Osteoblast (primary cell): ENCODE data around the gene IL17C. TPM values are rescaled to one million over a fixed set of nuclear protein-coding genes. Genes with fewer than 3 reads are reported as not detected.
A peak's percentile ranks its signal among the peaks of the same experiment; 100 is the strongest.

Experiments used
- DNase-seq: peaks from one replicate; pipeline ENCODE4 v3.0.0; 2011; ENCODE audit warnings: low spot score, mixed read lengths; ENCODE audit not compliant: insufficient read length; ENCODE audit errors: missing footprints
- H2AFZ ChIP-seq: 2 replicates; pipeline ENCODE4 v1.6.0; 2011; ENCODE audit warnings: mild to moderate bottlenecking, low read length
- H3K27ac ChIP-seq: 2 replicates; pipeline ENCODE4 v1.5.1; 2011; ENCODE audit warnings: mild to moderate bottlenecking, low read depth, low read length, moderate library complexity
- H3K27me3 ChIP-seq: 2 replicates; pipeline ENCODE4 v1.6.0; 2012; ENCODE audit warnings: mild to moderate bottlenecking, control low read depth, inconsistent platforms, low read length, moderate library complexity; ENCODE audit not compliant: insufficient read depth
- H3K36me3 ChIP-seq: 2 replicates; pipeline ENCODE4 v1.5.1; 2011; ENCODE audit warnings: mild to moderate bottlenecking, low read length, control low read depth, moderate library complexity; ENCODE audit not compliant: insufficient read depth
- H3K4me1 ChIP-seq: 2 replicates; pipeline ENCODE4 v1.5.1; 2011; ENCODE audit warnings: mild to moderate bottlenecking, low read length, control low read depth, moderate library complexity; ENCODE audit not compliant: insufficient read depth
- H3K4me2 ChIP-seq: 2 replicates; pipeline ENCODE4 v1.6.0; 2011; ENCODE audit warnings: mild to moderate bottlenecking, low read length; ENCODE audit not compliant: insufficient read depth
- H3K4me3 ChIP-seq: fragments of 200-600 bp; sonication (generic); 3 replicates; pipeline ENCODE4 v1.5.1; 2012; ENCODE audit warnings: mild to moderate bottlenecking, low read length, inconsistent platforms; ENCODE audit not compliant: insufficient read depth
- H3K79me2 ChIP-seq: 2 replicates; pipeline ENCODE4 v1.6.0; 2012; ENCODE audit warnings: mild to moderate bottlenecking, low read length, control low read depth, inconsistent platforms; ENCODE audit not compliant: insufficient read depth
- H3K9me3 ChIP-seq: 2 replicates; pipeline ENCODE4 v1.5.1; 2011; ENCODE audit warnings: low read depth, low read length, control low read depth
- H4K20me1 ChIP-seq: 2 replicates; pipeline ENCODE4 v1.6.0; 2012; ENCODE audit warnings: mild to moderate bottlenecking, low read length, control low read depth; ENCODE audit not compliant: insufficient read depth
- CTCF ChIP-seq: IDR thresholded peaks from 2 replicates; pipeline ENCODE4 v1.5.1; 2011; ENCODE audit warnings: mild to moderate bottlenecking, low read depth, low read length, moderate library complexity; ENCODE audit errors: extremely low read depth
- total RNA-seq: library from RNA; depleted of rRNA; stranded (reverse); fragments of >200 nt; gene quantifications from 2 replicates; pipeline ENCODE4 v1.2.3, GENCODE V29; 2012

The IL17C gene
- total RNA-seq, 1 donor = under 0.01 TPM

GRCh38 chr16:88610080-88610479 lies 28.3 kb upstream of the IL17C start:
- H2AFZ ChIP-seq = no peak overlapping the region
- DNase-seq = peak; percentile 73
- H3K36me3 ChIP-seq = peaks cover 32% of the 10 kb centered on the region
- peak; percentile 19 for TF ChIP-seq CTCF
- no peaks in the 10 kb centered on the region for H3K4me1 ChIP-seq
- no peak overlapping the region for H3K27ac ChIP-seq
- H3K27me3 ChIP-seq = no peaks in the 10 kb centered on the region
- no peak overlapping the region for H3K4me3 ChIP-seq
- no peak overlapping the region for H3K4me2 ChIP-seq
- no peaks in the 10 kb centered on the region for H3K9me3 ChIP-seq
- H3K79me2 ChIP-seq = peaks cover 16% of the 10 kb centered on the region
- H4K20me1 ChIP-seq = peaks cover 9% of the 10 kb centered on the region

- Histone ChIP-seq H2AFZ (no peak overlapping the region), H3K27ac (no peak overlapping the region), H3K79me2 (peaks cover 27% of the 10 kb centered on the region), H3K4me3 (no peak overlapping the region), H3K4me1 (no peaks in the 10 kb centered on the region), H3K27me3 (no peaks in the 10 kb centered on the region), H3K36me3 (peaks cover 26% of the 10 kb centered on the region), H4K20me1 (peaks cover 17% of the 10 kb centered on the region), H3K9me3 (no peaks in the 10 kb centered on the region), H3K4me2 (no peak overlapping the region)
- peak; percentile 42 for DNase-seq
- TF ChIP-seq CTCF = no peak
Measured at GRCh38 chr16:88610909-88611812, 27.2 kb upstream of the IL17C start.

GRCh38 chr16:88613293-88613692 lies 25.1 kb upstream of the IL17C start:
- TF ChIP-seq CTCF = no peak
- H3K9me3 ChIP-seq = no peaks in the 10 kb centered on the region
- peaks cover 36% of the 10 kb centered on the region for H3K79me2 ChIP-seq
- DNase-seq = peak; percentile 29
- H3K4me3 ChIP-seq = no peak overlapping the region
- peaks cover 27% of the 10 kb centered on the region for H4K20me1 ChIP-seq
- no peaks in the 10 kb centered on the region for H3K4me1 ChIP-seq
- H3K4me2 ChIP-seq = no peak overlapping the region
- H3K36me3 ChIP-seq = peaks cover 13% of the 10 kb centered on the region
- no peaks in the 10 kb centered on the region for H3K27me3 ChIP-seq
- H2AFZ ChIP-seq = no peak overlapping the region
- H3K27ac ChIP-seq = no peak overlapping the region

- DNase-seq = peak; percentile 91
- no peaks in the 10 kb centered on the region for H3K27me3 ChIP-seq
- H3K4me2 ChIP-seq = no peak overlapping the region
- H3K4me3 ChIP-seq = no peak overlapping the region
- no peaks in the 10 kb centered on the region for H3K4me1 ChIP-seq
- TF ChIP-seq CTCF = no peak
- H2AFZ ChIP-seq = no peak overlapping the region
- H3K79me2 ChIP-seq = peaks cover 44% of the 10 kb centered on the region
- no peaks in the 10 kb centered on the region for H3K9me3 ChIP-seq
- H3K27ac ChIP-seq = no peak overlapping the region
- H3K36me3 ChIP-seq = peaks cover 13% of the 10 kb centered on the region
- H4K20me1 ChIP-seq = peaks cover 29% of the 10 kb centered on the region
Measured at GRCh38 chr16:88613911-88614817, 24.2 kb upstream of the IL17C start.
